Right ventricle myocardium superior (tissue), 1 donor: ENCODE data around the gene MYO1H. TPM values are rescaled to one million over a fixed set of nuclear protein-coding genes. Genes with fewer than 3 reads are reported as not detected.

Source experiments
- ATAC-seq: fragments of 200-7000 bp; cut with Tn5 transposase; one replicate; pipeline ENCODE4 v1.9.1; 2020; ENCODE audit warnings: mild to moderate bottlenecking; ENCODE audit not compliant: poor library complexity
- DNase-seq: peaks from one replicate; pipeline ENCODE4 v3.0.0-alpha.2; 2020
- intact Hi-C: fragments of 100-400 bp; cut with DNase I; formaldehyde crosslinking; loops from one replicate; pipeline ENCODE4 v1.11.2; 2022
- total RNA-seq: library from RNA; stranded (reverse); fragmentation: NEBNext Ultra II Directional; extraction: Animal tissue kit (Norgen Biotek cat#: 25700); gene quantifications from one replicate; pipeline ENCODE4 v1.2.1, GENCODE V29; 2021
- donor health status: DM: no; HTN: yes; CAD: no; lungs with severe emphysema.

MYO1H gene
- total RNA-seq, 1 donor from 2014 or later: 0.78 TPM

GRCh38 chr12:109496306-109496705, 148.6 kb downstream of the MYO1H start:
- DNase-seq: no peak
- intact Hi-C loops: no loop called here

GRCh38 chr12:109497675-109498074, 150.0 kb downstream of the MYO1H start:
- intact Hi-C loops: no loop called here
- ATAC-seq (no peak), DNase-seq (no peak)

More at GRCh38 chr12:109496306-109496705, 148.6 kb downstream of the MYO1H start:
- ATAC-seq: no peak

Other genes starting within 250 kb of the MYO1H start
- gene ACACB, start 231.3 kb upstream of the MYO1H start, total RNA-seq: 167 TPM
- not detected for gene FOXN4, start 38.6 kb upstream of the MYO1H start, total RNA-seq
- 27.1 TPM for gene KCTD10, start 129.4 kb downstream of the MYO1H start, total RNA-seq
- 50.9 TPM for gene UBE3B, start 129.7 kb downstream of the MYO1H start, total RNA-seq
- gene MMAB, start 225.6 kb downstream of the MYO1H start, total RNA-seq: 68.1 TPM
- 9.4 TPM for gene MVK, start 225.9 kb downstream of the MYO1H start, total RNA-seq